OCI-LY1 (cell line): ENCODE results near the gene FANCE.

Experiments used
- H2AFZ ChIP-seq: fragments of 200-600 bp; sonication (generic), shearing (Covaris generic); 2 replicates; pipeline ENCODE4 v1.6.0; 2014; ENCODE audit warnings: antibody characterized with exemption, mild to moderate bottlenecking, low read length
- H3F3A ChIP-seq: fragments of 200-600 bp; sonication (generic), shearing (Covaris generic); 2 replicates; pipeline ENCODE4 v1.6.0; 2014; ENCODE audit warnings: mild to moderate bottlenecking, antibody characterized with exemption, low read length, moderate library complexity; ENCODE audit not compliant: insufficient read depth
- H3K27ac ChIP-seq: fragments of 200-600 bp; sonication (generic); 2 replicates; pipeline ENCODE4 v1.5.1; 2014; ENCODE audit warnings: low read length, mixed run types, mild to moderate bottlenecking, low read depth; ENCODE audit not compliant: poor library complexity, severe bottlenecking
- H3K27me3 ChIP-seq: fragments of 200-600 bp; sonication (generic); 2 replicates; pipeline ENCODE4 v1.6.0; 2014; ENCODE audit warnings: antibody characterized with exemption, mild to moderate bottlenecking, low read length, moderate library complexity; ENCODE audit not compliant: insufficient read depth
- H3K36me3 ChIP-seq: fragments of 200-600 bp; sonication (generic); 2 replicates; pipeline ENCODE4 v1.6.1; 2014; ENCODE audit warnings: mild to moderate bottlenecking, antibody characterized with exemption, low read length, moderate library complexity, mixed read lengths; ENCODE audit not compliant: insufficient read depth
- H3K4me1 ChIP-seq: fragments of 200-600 bp; sonication (generic); 2 replicates; pipeline ENCODE4 v1.5.1; 2014; ENCODE audit warnings: mild to moderate bottlenecking, low read length, moderate library complexity; ENCODE audit not compliant: insufficient read depth, severe bottlenecking
- H3K4me2 ChIP-seq: fragments of 200-600 bp; sonication (generic), shearing (Covaris generic); 2 replicates; pipeline ENCODE4 v1.6.1; 2014; ENCODE audit warnings: low read length
- H3K4me3 ChIP-seq: fragments of 200-600 bp; sonication (generic); 2 replicates; pipeline ENCODE4 v1.5.1; 2014; ENCODE audit warnings: low read length, low read depth, mild to moderate bottlenecking, mixed read lengths; ENCODE audit not compliant: poor library complexity, severe bottlenecking
- H3K79me2 ChIP-seq: fragments of 200-600 bp; shearing (Covaris generic); 2 replicates; pipeline ENCODE4 v1.6.1; 2016; ENCODE audit warnings: mixed run types, low read length, mixed read lengths; ENCODE audit not compliant: insufficient read depth
- H3K9ac ChIP-seq: fragments of 200-600 bp; sonication (generic), shearing (Covaris generic); 2 replicates; pipeline ENCODE4 v1.6.1; 2014; ENCODE audit warnings: mild to moderate bottlenecking, low read length, mixed read lengths
- H3K9me2 ChIP-seq: fragments of 200-600 bp; sonication (generic), shearing (Covaris generic); 2 replicates; pipeline ENCODE4 v1.6.1; 2014; ENCODE audit warnings: low read depth, mild to moderate bottlenecking, low read length, mixed read lengths
- H3K9me3 ChIP-seq: fragments of 200-600 bp; shearing (Covaris generic); 2 replicates; pipeline ENCODE4 v1.6.1; 2014; ENCODE audit warnings: low read length, mixed read lengths
- H4K20me1 ChIP-seq: fragments of 200-600 bp; sonication (generic), shearing (Covaris generic); 2 replicates; pipeline ENCODE4 v1.6.0; 2016; ENCODE audit warnings: mild to moderate bottlenecking, low read length; ENCODE audit not compliant: insufficient read depth
- CTCF ChIP-seq: fragments of 200-600 bp; sonication (generic), shearing (Covaris generic); IDR thresholded peaks from 2 replicates; pipeline ENCODE4 v1.5.1; 2017; ENCODE audit warnings: mild to moderate bottlenecking, antibody characterized with exemption, low read length, moderate library complexity, mixed read lengths
- EZH2 ChIP-seq: fragments of 200-600 bp; sonication (generic), shearing (Covaris generic); IDR thresholded peaks from 2 replicates; pipeline ENCODE4 v1.8.0; 2017; ENCODE audit warnings: borderline replicate concordance, mixed run types, mild to moderate bottlenecking, antibody characterized with exemption, low read length, moderate library complexity, mixed read lengths

Gene FANCE

GRCh38 chr6:35489995-35490791, 38.1 kb downstream of the FANCE start:
- Histone ChIP-seq H3K27ac (no peak overlapping the region), H3K4me1 (no peaks in the 10 kb centered on the region), H3K9me2 (no peaks in the 10 kb centered on the region), H2AFZ (no peak overlapping the region), H3K27me3 (peaks cover 15% of the 10 kb centered on the region), H4K20me1 (no peaks in the 10 kb centered on the region), H3K9me3 (no peaks in the 10 kb centered on the region), H3K4me3 (no peak overlapping the region), H3K9ac (no peak overlapping the region), H3K79me2 (no peaks in the 10 kb centered on the region), H3K36me3 (no peaks in the 10 kb centered on the region), H3K4me2 (no peak overlapping the region), H3F3A (no peaks in the 10 kb centered on the region)
- no peak for TF ChIP-seq CTCF
- TF ChIP-seq EZH2: no peak

GRCh38 chr6:35490821-35491557, 38.9 kb downstream of the FANCE start:
- H3K36me3 ChIP-seq: no peaks in the 10 kb centered on the region
- H4K20me1 ChIP-seq: no peaks in the 10 kb centered on the region
- no peak overlapping the region for H3K4me2 ChIP-seq
- peaks cover 23% of the 10 kb centered on the region for H3K27me3 ChIP-seq
- no peaks in the 10 kb centered on the region for H3K9me3 ChIP-seq
- H3K27ac ChIP-seq: no peak overlapping the region
- H3K9ac ChIP-seq: no peak overlapping the region
- no peaks in the 10 kb centered on the region for H3F3A ChIP-seq
- H3K79me2 ChIP-seq: no peaks in the 10 kb centered on the region
- TF ChIP-seq CTCF: no peak
- no peak for TF ChIP-seq EZH2
- H2AFZ ChIP-seq: no peak overlapping the region
- no peaks in the 10 kb centered on the region for H3K9me2 ChIP-seq
- no peak overlapping the region for H3K4me3 ChIP-seq
- H3K4me1 ChIP-seq: no peaks in the 10 kb centered on the region

GRCh38 chr6:35491558-35492257, 39.6 kb downstream of the FANCE start:
- Histone ChIP-seq H3K9me2 (no peaks in the 10 kb centered on the region), H3K27me3 (peaks cover 26% of the 10 kb centered on the region), H3K36me3 (no peaks in the 10 kb centered on the region), H3K27ac (no peak overlapping the region), H4K20me1 (no peaks in the 10 kb centered on the region), H2AFZ (no peak overlapping the region), H3K9me3 (no peaks in the 10 kb centered on the region), H3K9ac (no peak overlapping the region), H3F3A (no peaks in the 10 kb centered on the region), H3K4me3 (no peak overlapping the region), H3K79me2 (no peaks in the 10 kb centered on the region), H3K4me1 (no peaks in the 10 kb centered on the region), H3K4me2 (no peak overlapping the region)
- TF ChIP-seq CTCF (no peak), EZH2 (no peak)
